ENCODE results near the gene BCAN.

DNA sequence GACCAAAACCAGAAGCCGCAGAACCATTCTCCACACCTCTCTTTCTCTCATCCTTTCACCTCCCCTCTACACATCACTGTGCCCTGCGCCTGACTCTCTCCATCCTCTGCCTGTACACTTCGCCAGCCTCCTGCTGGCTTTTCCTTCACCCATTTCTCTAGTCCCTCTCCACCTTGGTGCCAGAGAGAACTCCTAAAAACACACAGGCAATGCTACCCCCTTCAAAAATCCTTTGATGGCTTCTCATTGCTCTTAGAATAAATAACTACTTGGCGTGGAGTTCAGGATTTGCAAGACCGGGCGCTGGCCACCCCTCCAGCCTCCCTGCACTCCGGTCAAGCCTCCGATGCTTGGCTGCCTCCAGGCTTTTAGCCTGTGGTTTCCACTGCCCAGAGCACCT lies 54.8 kb downstream of the BCAN start:
- TF ChIP-seq EZH2 (IDR thresholded peaks at IDR 0.05; ENCODE audit: low read length) = no peak
- no peak for TF ChIP-seq CTCF (optimal IDR thresholded peaks at IDR 0.05 in 1 of 3, IDR thresholded peaks at IDR 0.05 in 1 of 3, conservative IDR thresholded peaks at IDR 0.05 in 1 of 3; ENCODE audit: extremely low read depth in 1 of 3, insufficient read depth in 2 of 3, low read length in 3 of 3)

All from keratinocyte (primary cell).